Right atrium auricular region (tissue), 2 donors: ENCODE measurements around the gene ADAM10. TPM values are rescaled to one million over a fixed set of nuclear protein-coding genes. Genes with fewer than 3 reads are reported as not detected.

Experiments used
- DNase-seq: peaks from one replicate; pipeline ENCODE4 v3.0.0-alpha.2; 2019; ENCODE audit warnings: low spot score
- H3K27ac ChIP-seq, 2 donors: fragments of 200-600 bp; sonication (generic); 1 replicate in 1 of 2; 2 replicates in 1 of 2; pipeline ENCODE4 v1.5.1; 2016 to 2019
- H3K27me3 ChIP-seq, 2 donors: fragments of 200-600 bp; sonication (generic); one replicate each; pipeline versions ENCODE4 v1.5.1 to v1.6.0; 2017 to 2019
- H3K36me3 ChIP-seq: fragments of 200-600 bp; sonication (generic); one replicate; pipeline ENCODE4 v1.5.1; 2016
- H3K4me1 ChIP-seq, 2 donors: fragments of 200-600 bp; sonication (generic); one replicate each; pipeline versions ENCODE4 v1.5.1 to v1.6.0; 2017 to 2019
- H3K4me3 ChIP-seq, 2 donors: fragments of 200-600 bp; sonication (generic); 1 replicate in 1 of 2; 2 replicates in 1 of 2; pipeline ENCODE4 v1.5.1; 2017 to 2019; ENCODE audit warnings: mild to moderate bottlenecking in 1 of 2, moderate library complexity in 1 of 2
- H3K9me3 ChIP-seq, 2 donors: fragments of 200-600 bp; sonication (generic); one replicate each; pipeline ENCODE4 v1.5.1; 2019
- total RNA-seq, 2 donors: library from RNA; depleted of rRNA; stranded (reverse); fragments of >200 nt; gene quantifications; one replicate each; pipeline ENCODE4 v1.1.0, GENCODE V29; 2016
- TF ChIP-seq, protein P1 (sequence below), 2 donors: fragments of 200-600 bp; sonication (generic); IDR thresholded peaks; one replicate each; pipeline ENCODE4 v1.5.1; 2019; ENCODE audit warnings: antibody characterized with exemption in 2 of 2

ADAM10 gene
- total RNA-seq, 2 donors from 2014 or later, result 40.8 to 42.0 TPM

GRCh38 chr15:58705105-58705504, 44.4 kb downstream of the ADAM10 start:
- Histone ChIP-seq H3K36me3 (no peaks in the 10 kb centered on the region), H3K9me3 (no peaks in the 10 kb centered on the region)
- TF ChIP-seq, protein P1, sequence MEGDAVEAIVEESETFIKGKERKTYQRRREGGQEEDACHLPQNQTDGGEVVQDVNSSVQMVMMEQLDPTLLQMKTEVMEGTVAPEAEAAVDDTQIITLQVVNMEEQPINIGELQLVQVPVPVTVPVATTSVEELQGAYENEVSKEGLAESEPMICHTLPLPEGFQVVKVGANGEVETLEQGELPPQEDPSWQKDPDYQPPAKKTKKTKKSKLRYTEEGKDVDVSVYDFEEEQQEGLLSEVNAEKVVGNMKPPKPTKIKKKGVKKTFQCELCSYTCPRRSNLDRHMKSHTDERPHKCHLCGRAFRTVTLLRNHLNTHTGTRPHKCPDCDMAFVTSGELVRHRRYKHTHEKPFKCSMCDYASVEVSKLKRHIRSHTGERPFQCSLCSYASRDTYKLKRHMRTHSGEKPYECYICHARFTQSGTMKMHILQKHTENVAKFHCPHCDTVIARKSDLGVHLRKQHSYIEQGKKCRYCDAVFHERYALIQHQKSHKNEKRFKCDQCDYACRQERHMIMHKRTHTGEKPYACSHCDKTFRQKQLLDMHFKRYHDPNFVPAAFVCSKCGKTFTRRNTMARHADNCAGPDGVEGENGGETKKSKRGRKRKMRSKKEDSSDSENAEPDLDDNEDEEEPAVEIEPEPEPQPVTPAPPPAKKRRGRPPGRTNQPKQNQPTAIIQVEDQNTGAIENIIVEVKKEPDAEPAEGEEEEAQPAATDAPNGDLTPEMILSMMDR (IDR thresholded peaks at IDR 0.05), result no peak

GRCh38 chr15:58704155-58704865, 45.2 kb downstream of the ADAM10 start:
- Histone ChIP-seq H3K4me3 (no peak overlapping the region), H3K4me1 (peaks cover 0 to 9% of the 10 kb centered on the region in 2 donors), H3K36me3 (no peaks in the 10 kb centered on the region), H3K27me3 (no peaks in the 10 kb centered on the region), H3K9me3 (no peaks in the 10 kb centered on the region), H3K27ac (no peak overlapping the region)
- no peak for DNase-seq
- TF ChIP-seq, protein P1 (IDR thresholded peaks at IDR 0.05), result no peak

More at GRCh38 chr15:58705105-58705504, 44.4 kb downstream of the ADAM10 start:
- H3K27me3 ChIP-seq, result no peaks in the 10 kb centered on the region
- no peak overlapping the region for H3K4me3 ChIP-seq
- no peak for DNase-seq
- H3K4me1 ChIP-seq, result peaks cover 0 to 9% of the 10 kb centered on the region in 2 donors
- no peak overlapping the region for H3K27ac ChIP-seq

- no peaks in the 10 kb centered on the region for H3K36me3 ChIP-seq
- H3K9me3 ChIP-seq, result peaks cover 0 to 6% of the 10 kb centered on the region in 2 donors
- H3K4me1 ChIP-seq, result peaks cover 0 to 9% of the 10 kb centered on the region in 2 donors
- TF ChIP-seq, protein P1 (IDR thresholded peaks at IDR 0.05), result no peak
- H3K27me3 ChIP-seq, result no peaks in the 10 kb centered on the region
- no peak overlapping the region for H3K27ac ChIP-seq
- no peak overlapping the region for H3K4me3 ChIP-seq
- DNase-seq, result no peak
Observed at GRCh38 chr15:58703610-58704009, 45.9 kb downstream of the ADAM10 start.

DNA sequence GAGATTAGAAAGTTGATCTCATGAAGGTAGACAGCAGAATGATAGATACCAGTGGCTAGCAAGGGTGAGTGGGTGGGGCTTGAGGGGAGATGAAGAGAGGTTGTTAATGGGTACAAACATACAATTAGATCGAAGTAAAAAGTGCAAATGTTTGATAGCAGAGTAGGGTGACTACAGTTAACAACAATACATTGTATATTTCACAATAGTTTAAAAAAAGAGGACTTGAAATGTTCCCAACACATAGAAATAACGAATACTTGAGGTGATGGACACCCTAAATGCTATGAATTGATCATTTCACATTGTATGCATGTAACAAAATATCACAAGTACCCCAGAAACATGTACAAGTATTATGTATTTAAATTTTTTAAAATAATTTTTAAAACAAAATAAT, 47.3 kb downstream of the ADAM10 start:
- TF ChIP-seq, protein P1 (IDR thresholded peaks at IDR 0.05), result no peak
- no peak overlapping the region for H3K27ac ChIP-seq
- H3K36me3 ChIP-seq, result no peaks in the 10 kb centered on the region
- H3K4me3 ChIP-seq, result no peak overlapping the region
- H3K27me3 ChIP-seq, result no peaks in the 10 kb centered on the region
- DNase-seq, result no peak
- H3K9me3 ChIP-seq, result peaks cover 0 to 8% of the 10 kb centered on the region in 2 donors
- H3K4me1 ChIP-seq, result peaks cover 0 to 9% of the 10 kb centered on the region in 2 donors

- DNase-seq, result no peak
- Histone ChIP-seq H3K36me3 (no peaks in the 10 kb centered on the region), H3K27ac (no peak overlapping the region), H3K9me3 (peaks cover 0 to 8% of the 10 kb centered on the region in 2 donors), H3K4me1 (peaks cover 0 to 9% of the 10 kb centered on the region in 2 donors), H3K27me3 (no peaks in the 10 kb centered on the region), H3K4me3 (no peak overlapping the region)
- TF ChIP-seq, protein P1 (IDR thresholded peaks at IDR 0.05), result no peak
Observed at GRCh38 chr15:58701376-58701775, 48.1 kb downstream of the ADAM10 start.
